Esophagus squamous epithelium (tissue), 4 donors: ENCODE data around the gene NACC1.

Experiments used
- POLR2A ChIP-seq, 4 donors: fragments of 450-650 bp; IDR thresholded peaks; one replicate each; pipeline ENCODE4 v1.6.1; 2017; ENCODE audit warnings: antibody characterized with exemption in 4 of 4, mild to moderate bottlenecking in 4 of 4, moderate library complexity in 3 of 4
- TF ChIP-seq, protein P1 (sequence below), 6 experiments: fragments of 450-650 bp in 4 of 6; fragments of 200-600 bp in 2 of 6; sonication (generic) in 2 of 6; IDR thresholded peaks; one replicate each; pipeline ENCODE4 v1.5.1; 2016 to 2019; ENCODE audit warnings: antibody characterized with exemption in 6 of 6, mild to moderate bottlenecking in 4 of 6, moderate library complexity in 4 of 6

DNA sequence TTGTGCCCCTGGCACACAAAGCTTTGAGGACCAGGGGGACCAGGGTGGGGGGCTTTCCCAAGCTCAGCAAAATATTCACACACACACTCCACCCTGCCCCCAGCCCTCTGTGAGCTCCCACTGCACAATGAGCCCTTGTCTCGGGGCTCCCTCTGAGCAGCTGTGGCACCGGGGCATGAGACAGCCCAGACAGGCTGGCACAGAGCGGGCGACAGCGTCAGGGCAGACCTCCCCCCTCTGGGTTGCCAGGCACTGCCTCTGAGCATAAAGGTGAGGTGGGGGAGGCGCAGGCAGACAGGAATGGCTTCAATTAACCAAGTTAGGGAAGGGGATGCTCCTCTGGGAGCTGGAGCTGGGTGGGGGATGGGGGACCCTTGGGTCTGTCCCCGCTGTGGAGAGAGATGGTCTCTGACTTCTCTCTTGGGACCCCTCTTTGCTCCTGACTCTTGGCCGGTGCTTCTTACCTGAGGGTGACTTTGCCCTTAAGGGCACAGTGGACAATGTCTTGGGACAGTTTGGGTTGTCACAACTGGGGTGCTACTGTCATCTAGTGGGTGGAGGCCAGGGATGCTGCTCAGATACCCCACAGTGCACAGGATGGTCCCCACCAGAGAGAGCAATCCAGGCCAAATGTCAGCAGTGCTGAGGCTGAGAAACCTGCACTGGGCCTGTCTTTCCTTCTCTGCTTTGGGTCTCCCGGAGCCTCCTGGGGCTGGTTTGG, 45.7 kb upstream of the NACC1 start:
- TF ChIP-seq, protein P1, sequence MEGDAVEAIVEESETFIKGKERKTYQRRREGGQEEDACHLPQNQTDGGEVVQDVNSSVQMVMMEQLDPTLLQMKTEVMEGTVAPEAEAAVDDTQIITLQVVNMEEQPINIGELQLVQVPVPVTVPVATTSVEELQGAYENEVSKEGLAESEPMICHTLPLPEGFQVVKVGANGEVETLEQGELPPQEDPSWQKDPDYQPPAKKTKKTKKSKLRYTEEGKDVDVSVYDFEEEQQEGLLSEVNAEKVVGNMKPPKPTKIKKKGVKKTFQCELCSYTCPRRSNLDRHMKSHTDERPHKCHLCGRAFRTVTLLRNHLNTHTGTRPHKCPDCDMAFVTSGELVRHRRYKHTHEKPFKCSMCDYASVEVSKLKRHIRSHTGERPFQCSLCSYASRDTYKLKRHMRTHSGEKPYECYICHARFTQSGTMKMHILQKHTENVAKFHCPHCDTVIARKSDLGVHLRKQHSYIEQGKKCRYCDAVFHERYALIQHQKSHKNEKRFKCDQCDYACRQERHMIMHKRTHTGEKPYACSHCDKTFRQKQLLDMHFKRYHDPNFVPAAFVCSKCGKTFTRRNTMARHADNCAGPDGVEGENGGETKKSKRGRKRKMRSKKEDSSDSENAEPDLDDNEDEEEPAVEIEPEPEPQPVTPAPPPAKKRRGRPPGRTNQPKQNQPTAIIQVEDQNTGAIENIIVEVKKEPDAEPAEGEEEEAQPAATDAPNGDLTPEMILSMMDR (IDR thresholded peaks at IDR 0.05), result no peak
- TF ChIP-seq POLR2A (IDR thresholded peaks at IDR 0.05), result no peak
